ENCODE data around the gene SLC2A9.

DNA sequence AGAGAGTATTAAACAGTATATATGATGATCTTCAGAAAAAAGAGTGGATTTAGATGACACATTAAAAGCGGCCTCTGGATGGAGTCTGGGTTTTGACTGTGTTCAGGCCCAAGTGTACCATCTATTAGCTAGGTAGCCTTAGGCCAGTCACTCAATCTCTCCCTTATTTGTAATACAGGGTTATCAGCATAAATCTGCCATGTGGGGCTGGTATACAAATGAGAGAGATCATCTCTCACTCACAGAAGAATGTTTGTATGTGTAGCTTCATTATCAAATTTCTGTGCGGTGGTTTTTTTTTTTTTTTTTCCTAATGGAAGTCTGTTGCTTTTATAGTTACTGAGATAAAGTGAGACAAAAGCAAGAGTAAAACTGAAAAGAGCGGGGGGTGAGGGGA is 12.7 kb downstream of the SLC2A9 start:
- TF ChIP-seq SUZ12 (IDR thresholded peaks at IDR 0.05; ENCODE audit: extremely low read depth, insufficient read depth, insufficient read length) (no peak), YY1 (IDR thresholded peaks at IDR 0.05; ENCODE audit: insufficient read depth, insufficient read length) (no peak)

Measured in NT2/D1 (cell line).